Tibial nerve (tissue), 4 donors: Measurements from ENCODE around the gene LHFPL3.

ENCODE experiments used
- CTCF ChIP-seq, 5 experiments: fragments of 200-600 bp in 3 of 5; fragments of 450-650 bp in 2 of 5; sonication (generic) in 3 of 5; IDR thresholded peaks; one replicate each; pipeline ENCODE4 v1.5.1; 2016 to 2019; ENCODE audit warnings: antibody characterized with exemption in 5 of 5, mild to moderate bottlenecking in 3 of 5, moderate library complexity in 2 of 5
- EP300 ChIP-seq, 2 donors: sonication (generic); formaldehyde crosslinking; IDR thresholded peaks; one replicate each; pipeline ENCODE4 v1.6.1; 2017; ENCODE audit warnings: antibody characterized with exemption in 2 of 2, mild to moderate bottlenecking in 1 of 2
- POLR2A ChIP-seq, 2 donors: fragments of 450-650 bp; IDR thresholded peaks; one replicate each; pipeline ENCODE4 v1.6.1; 2017; ENCODE audit warnings: antibody characterized with exemption in 2 of 2, mild to moderate bottlenecking in 2 of 2, moderate library complexity in 2 of 2

GRCh38 chr7:104679085-104679484 lies 350.7 kb downstream of the LHFPL3 start:
- TF ChIP-seq EP300 (IDR thresholded peaks at IDR 0.05) (no peak), CTCF (IDR thresholded peaks at IDR 0.05) (no peak), POLR2A (IDR thresholded peaks at IDR 0.05) (no peak)
